Measurements from ENCODE around the gene CDA. TPM values are rescaled to one million over a fixed set of nuclear protein-coding genes. Genes with fewer than 3 reads are reported as not detected.

CDA gene
- total RNA-seq, 1 donor from 2014 or later: 2.0 TPM

- DNase-seq: no peak
- peak overlapping the region; percentile 36 for H3K27ac ChIP-seq (replicated peaks)
- intact Hi-C loops (cut with micrococcal nuclease): no loop called here
- H3K4me3 ChIP-seq: no peak overlapping the region
- H3K27me3 ChIP-seq (ENCODE audit: low read depth): peaks cover 66% of the 10 kb centered on the region
- TF ChIP-seq CTCF (IDR thresholded peaks at IDR 0.05; ENCODE audit: borderline replicate concordance): no peak
- H3K36me3 ChIP-seq: no peaks in the 10 kb centered on the region
- peaks cover 18% of the 10 kb centered on the region for H3K4me1 ChIP-seq
- no peaks in the 10 kb centered on the region for H3K9me3 ChIP-seq (replicated peaks)
These were observed 1.2 kb upstream of the CDA start for GRCh38 chr1:20587661-20588053.

DNA sequence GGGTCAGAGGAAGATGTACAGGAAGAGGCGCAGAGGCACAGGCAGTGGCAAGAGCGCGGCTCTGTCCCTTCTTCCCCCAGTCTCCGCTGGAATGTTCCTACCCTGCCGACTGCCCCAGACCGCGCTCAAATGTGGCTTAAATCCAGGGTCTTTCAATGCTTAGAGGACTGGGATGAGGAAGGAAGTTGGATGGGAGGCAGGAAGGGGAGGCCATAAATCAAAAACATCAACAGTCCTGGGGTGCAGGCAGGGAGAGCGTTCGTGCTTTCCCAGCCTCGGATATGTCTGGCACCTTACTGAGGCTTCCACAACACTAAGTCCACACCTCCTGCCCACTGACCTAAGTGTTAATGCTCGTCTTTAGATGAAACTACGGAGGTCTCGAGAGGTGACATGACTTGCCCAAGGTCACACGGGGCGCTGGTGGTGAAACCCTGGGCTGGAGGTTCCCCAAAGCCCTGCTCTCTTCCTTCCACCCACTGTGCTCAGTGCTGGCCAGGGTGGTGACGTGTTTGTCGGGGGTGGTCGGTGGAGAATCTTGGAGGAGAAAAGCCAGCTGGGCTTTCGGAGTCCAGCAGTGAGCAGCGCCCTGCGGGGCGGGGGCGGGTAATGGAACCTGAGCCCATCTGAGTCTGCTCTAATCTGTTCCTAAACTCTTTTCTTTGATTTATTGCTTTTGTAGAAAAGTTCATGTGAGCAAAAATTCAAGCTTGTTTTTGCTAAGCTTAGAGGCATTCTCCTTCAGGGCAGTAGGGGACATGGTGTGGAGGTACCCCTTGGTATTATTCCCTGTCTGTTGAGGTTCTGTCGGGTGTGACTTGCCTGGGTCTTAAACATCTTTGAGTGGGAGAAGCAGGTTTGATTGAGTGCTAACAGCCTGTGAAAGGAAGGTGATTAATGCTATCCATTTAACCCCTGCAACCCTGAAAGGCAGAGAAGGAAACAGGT is 708 bp downstream of the CDA start:
- Histone ChIP-seq H3K27ac (replicated peaks) (peak overlapping the region; percentile 79), H3K9me3 (replicated peaks) (no peaks in the 10 kb centered on the region), H3K4me1 (peaks cover 18% of the 10 kb centered on the region), H3K4me3 (peak overlapping the region; percentile 58), H3K27me3 (ENCODE audit: low read depth) (peaks cover 76% of the 10 kb centered on the region), H3K36me3 (no peaks in the 10 kb centered on the region)
- peak; percentile 62 for DNase-seq
- intact Hi-C loops (cut with micrococcal nuclease): no loop called here
- TF ChIP-seq CTCF (IDR thresholded peaks at IDR 0.05; ENCODE audit: borderline replicate concordance): no peak

DNA sequence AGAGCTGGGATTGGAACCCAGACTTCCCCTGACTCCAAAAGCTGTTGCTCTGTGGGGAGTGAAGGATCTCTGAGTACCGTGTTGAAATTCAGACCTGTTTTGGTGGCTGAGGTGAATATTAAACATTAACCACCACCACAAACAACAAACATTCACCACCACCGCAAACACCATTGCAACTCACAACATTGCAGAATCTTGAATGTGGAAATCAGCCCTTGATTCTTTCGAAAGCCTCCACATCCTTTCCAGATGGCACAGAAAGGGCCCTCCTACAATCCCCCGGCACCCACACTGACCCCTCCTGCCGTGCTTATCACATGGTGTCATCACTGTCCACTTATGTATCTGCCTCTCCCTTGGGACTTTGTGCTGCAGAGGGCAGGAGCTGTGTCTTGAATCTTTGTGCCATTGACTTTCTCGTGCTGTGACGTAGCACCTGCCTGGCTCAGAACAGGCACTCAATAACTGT is 1.4 kb downstream of the CDA start:
- H3K27ac ChIP-seq (replicated peaks): peak overlapping the region; percentile 79
- H3K27me3 ChIP-seq (ENCODE audit: low read depth): peaks cover 69% of the 10 kb centered on the region
- no peaks in the 10 kb centered on the region for H3K36me3 ChIP-seq
- no peak for DNase-seq
- no peaks in the 10 kb centered on the region for H3K9me3 ChIP-seq (replicated peaks)
- intact Hi-C loops (cut with micrococcal nuclease): no loop called here
- TF ChIP-seq CTCF (IDR thresholded peaks at IDR 0.05; ENCODE audit: borderline replicate concordance): no peak
- peaks cover 18% of the 10 kb centered on the region for H3K4me1 ChIP-seq
- peak overlapping the region; percentile 58 for H3K4me3 ChIP-seq

GRCh38 chr1:20593756-20594155 is 4.9 kb downstream of the CDA start:
- intact Hi-C loops (cut with micrococcal nuclease): no loop called here
- Histone ChIP-seq H3K36me3 (no peaks in the 10 kb centered on the region), H3K4me1 (peaks cover 14% of the 10 kb centered on the region), H3K27ac (replicated peaks) (no peak overlapping the region), H3K9me3 (replicated peaks) (no peaks in the 10 kb centered on the region), H3K27me3 (ENCODE audit: low read depth) (peaks cover 52% of the 10 kb centered on the region), H3K4me3 (no peak overlapping the region)
- no peak for DNase-seq
- TF ChIP-seq CTCF (IDR thresholded peaks at IDR 0.05; ENCODE audit: borderline replicate concordance): no peak

DNA sequence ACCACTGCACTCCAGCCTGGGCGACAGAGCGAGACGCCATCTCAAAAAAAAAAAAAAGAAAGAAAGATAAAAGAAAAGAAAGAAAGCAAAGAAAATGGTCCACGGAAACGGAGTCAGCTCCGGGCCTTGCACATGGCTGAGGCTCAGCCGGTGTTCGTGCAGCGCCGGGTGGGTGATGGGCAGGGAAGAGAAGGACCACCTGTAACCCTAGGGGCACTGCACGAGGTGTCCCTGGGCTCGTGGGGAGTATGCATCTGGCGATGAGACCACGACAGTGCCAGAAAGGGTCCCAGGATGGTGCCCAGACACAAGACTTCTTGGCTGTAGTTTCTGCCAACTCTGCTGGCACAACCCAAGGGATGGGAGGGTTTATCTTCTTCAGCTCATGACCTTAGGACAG is 5.8 kb downstream of the CDA start:
- Histone ChIP-seq H3K4me1 (peaks cover 6% of the 10 kb centered on the region), H3K4me3 (no peak overlapping the region), H3K36me3 (no peaks in the 10 kb centered on the region), H3K27me3 (ENCODE audit: low read depth) (peaks cover 42% of the 10 kb centered on the region), H3K27ac (replicated peaks) (no peak overlapping the region), H3K9me3 (replicated peaks) (no peaks in the 10 kb centered on the region)
- intact Hi-C loops (cut with micrococcal nuclease): no loop called here
- no peak for DNase-seq
- no peak for TF ChIP-seq CTCF (IDR thresholded peaks at IDR 0.05; ENCODE audit: borderline replicate concordance)
